ENCODE data around the gene CHST8. TPM values are rescaled to one million over a fixed set of nuclear protein-coding genes. Genes with fewer than 3 reads are reported as not detected.

Gene CHST8
- polyA plus RNA-seq, 3 donors = not detected

DNA sequence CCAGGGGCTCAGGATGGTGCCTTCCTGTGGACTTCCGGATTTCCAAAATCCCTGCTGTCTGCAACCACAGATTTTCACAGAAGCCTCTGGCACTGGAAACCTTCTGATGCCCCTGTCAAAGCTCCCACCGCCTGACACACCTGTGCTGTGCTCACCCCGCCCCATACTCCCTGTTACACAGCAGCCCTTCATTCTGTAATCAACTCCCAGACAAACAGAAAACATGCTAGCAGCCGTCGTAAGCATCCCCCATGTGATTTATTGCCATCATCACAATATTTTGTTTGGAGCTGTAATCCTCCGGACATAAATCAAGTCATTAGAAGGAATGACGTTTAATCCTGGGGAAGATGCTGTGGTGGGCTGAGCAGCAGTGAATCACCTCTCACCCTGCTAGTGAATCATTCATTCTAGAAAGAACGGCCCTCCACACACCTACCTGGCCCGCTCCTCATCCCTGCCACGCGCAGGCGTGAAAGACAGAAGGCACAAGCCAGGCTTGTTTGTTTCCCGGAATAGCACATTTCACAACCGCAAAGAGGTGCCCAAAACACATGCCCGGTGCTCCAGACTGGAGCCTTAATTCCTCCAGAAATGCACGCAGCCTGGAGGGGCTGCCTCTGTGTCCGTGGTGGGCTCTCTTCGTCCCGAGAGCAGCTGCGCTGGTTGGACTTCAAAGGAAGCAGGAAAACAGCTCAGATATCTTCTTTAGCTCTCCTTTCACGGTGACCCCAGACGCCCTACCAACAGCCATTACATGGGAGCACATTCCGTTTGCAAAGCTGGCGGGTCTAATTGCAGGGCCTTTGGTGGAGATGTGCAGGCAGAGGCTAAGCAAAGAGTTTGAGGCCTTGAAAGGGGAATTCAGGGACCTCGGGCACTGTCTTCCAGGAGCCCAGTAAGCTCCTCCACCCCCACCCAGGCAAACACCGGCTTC lies 133.6 kb downstream of the CHST8 start:
- DNase-seq = no peak
- H3K36me3 Mint-ChIP-seq = no peaks in the 10 kb centered on the region
- Histone ChIP-seq H3K79me2 (ENCODE audit: insufficient read depth, low read length) (no peaks in the 10 kb centered on the region), H3K9me3 (replicated peaks in 1 of 2; ENCODE audit: control insufficient read depth in 1 of 2, insufficient read depth in 1 of 2, low read length in 2 of 2) (no peaks in the 10 kb centered on the region), H4K20me1 (ENCODE audit: insufficient read depth, low read length) (no peaks in the 10 kb centered on the region), H3K9ac (ENCODE audit: insufficient read depth, low read length, poor library complexity, severe bottlenecking) (no peak overlapping the region), H3K27me3 (ENCODE audit: control insufficient read depth in 2 of 2, insufficient read depth in 2 of 2, low read length in 2 of 2) (no peaks in the 10 kb centered on the region), H3K4me3 (replicated peaks in 1 of 3; ENCODE audit: low read depth in 2 of 3, low read length in 3 of 3) (no peak overlapping the region), H2AFZ (ENCODE audit: insufficient read depth, low read depth, low read length, poor library complexity, severe bottlenecking) (no peak overlapping the region), H3K36me3 (replicated peaks in 1 of 2; ENCODE audit: control insufficient read depth in 1 of 2, insufficient read depth in 2 of 2, low read length in 2 of 2) (no peaks in the 10 kb centered on the region), H3K27ac (ENCODE audit: low read depth in 1 of 2, low read length in 2 of 2) (no peak overlapping the region), H3K4me2 (replicated peaks; ENCODE audit: extremely low read depth, low read length, poor library complexity, severe bottlenecking) (no peak overlapping the region), H3K4me1 (ENCODE audit: control insufficient read depth in 1 of 2, insufficient read depth in 2 of 2, low read length in 2 of 2) (no peaks in the 10 kb centered on the region)
- 82% methylated on average over 18 of the region's 26 CpGs for WGBS (ENCODE audit: insufficient coverage)
- intact Hi-C loops (cut with micrococcal nuclease) = no loop called here
- no peak for TF ChIP-seq CTCF (IDR thresholded peaks at IDR 0.05)
- peaks cover 4 to 15% (median 5%) of the 10 kb centered on the region in 3 donors for H3K27me3 Mint-ChIP-seq (ENCODE audit: low read depth in 3 of 3)
- no peaks in the 10 kb centered on the region for H3K4me1 Mint-ChIP-seq
- no peaks in the 10 kb centered on the region for H3K9me3 Mint-ChIP-seq
- H3K27ac Mint-ChIP-seq = peak overlapping the region in 1 of 7 donors; percentile 26
- no peak overlapping the region for H3K4me3 Mint-ChIP-seq

GRCh38 chr19:33756177-33756576 lies 134.4 kb downstream of the CHST8 start:
- H3K27me3 Mint-ChIP-seq (ENCODE audit: low read depth in 3 of 3) = peaks cover 5 to 15% (median 6%) of the 10 kb centered on the region in 3 donors
- no peaks in the 10 kb centered on the region for H3K36me3 Mint-ChIP-seq

More at GRCh38 chr19:33756177-33756576, 134.4 kb downstream of the CHST8 start:
- H3K9me3 Mint-ChIP-seq = no peaks in the 10 kb centered on the region
- H3K4me1 ChIP-seq (ENCODE audit: control insufficient read depth in 1 of 2, insufficient read depth in 2 of 2, low read length in 2 of 2) = no peaks in the 10 kb centered on the region
- no peak overlapping the region for H3K27ac Mint-ChIP-seq
- no peak overlapping the region for H3K4me2 ChIP-seq (replicated peaks; ENCODE audit: extremely low read depth, low read length, poor library complexity, severe bottlenecking)
- no peaks in the 10 kb centered on the region for H4K20me1 ChIP-seq (ENCODE audit: insufficient read depth, low read length)
- no peaks in the 10 kb centered on the region for H3K27me3 ChIP-seq (ENCODE audit: control insufficient read depth in 2 of 2, insufficient read depth in 2 of 2, low read length in 2 of 2)
- H2AFZ ChIP-seq (ENCODE audit: insufficient read depth, low read depth, low read length, poor library complexity, severe bottlenecking) = no peak overlapping the region
- no peak overlapping the region for H3K27ac ChIP-seq (ENCODE audit: low read depth in 1 of 2, low read length in 2 of 2)
- no peak overlapping the region for H3K4me3 ChIP-seq (replicated peaks in 1 of 3; ENCODE audit: low read depth in 2 of 3, low read length in 3 of 3)
- no peak for TF ChIP-seq CTCF (IDR thresholded peaks at IDR 0.05)
- 87% methylated on average over 11 of the region's 11 CpGs for WGBS (ENCODE audit: insufficient coverage)
- no peak overlapping the region for H3K9ac ChIP-seq (ENCODE audit: insufficient read depth, low read length, poor library complexity, severe bottlenecking)
- no peak for DNase-seq
- no peaks in the 10 kb centered on the region for H3K36me3 ChIP-seq (replicated peaks in 1 of 2; ENCODE audit: control insufficient read depth in 1 of 2, insufficient read depth in 2 of 2, low read length in 2 of 2)
- intact Hi-C loops (cut with micrococcal nuclease) = no loop called here
- no peaks in the 10 kb centered on the region for H3K9me3 ChIP-seq (replicated peaks in 1 of 2; ENCODE audit: control insufficient read depth in 1 of 2, insufficient read depth in 1 of 2, low read length in 2 of 2)
- no peaks in the 10 kb centered on the region for H3K79me2 ChIP-seq (ENCODE audit: insufficient read depth, low read length)
- no peaks in the 10 kb centered on the region for H3K4me1 Mint-ChIP-seq
- no peak overlapping the region for H3K4me3 Mint-ChIP-seq

Data from CD14-positive monocyte (primary cell).